NT2/D1 (cell line): ENCODE results near the gene GLS.

Source experiments
- YY1 ChIP-seq: IDR thresholded peaks from 2 replicates; pipeline ENCODE4 v1.6.1; 2011; ENCODE audit not compliant: insufficient read length, insufficient read depth
- ZNF274 ChIP-seq: IDR thresholded peaks from 2 replicates; pipeline ENCODE4 v1.6.1; 2011; ENCODE audit warnings: mild to moderate bottlenecking, low read depth, low read length

- TF ChIP-seq YY1 (no peak), ZNF274 (no peak)
Observed at GRCh38 chr2:190891889-190892288, 11.3 kb downstream of the GLS start.
